Stimulated activated CD4-positive, alpha-beta T cell treated with anti-CD3 and anti-CD28 coated beads, Interleukin-4, amount 100 ng/mL, for 1 hour (primary cell): Measurements from ENCODE around the gene DNAH2.
A peak's percentile ranks its signal among the peaks of the same experiment; 100 is the strongest.

Experiments
- DNase-seq: peaks from one replicate; pipeline ENCODE4 v3.0.0-alpha.2; 2020

The DNAH2 gene

DNA sequence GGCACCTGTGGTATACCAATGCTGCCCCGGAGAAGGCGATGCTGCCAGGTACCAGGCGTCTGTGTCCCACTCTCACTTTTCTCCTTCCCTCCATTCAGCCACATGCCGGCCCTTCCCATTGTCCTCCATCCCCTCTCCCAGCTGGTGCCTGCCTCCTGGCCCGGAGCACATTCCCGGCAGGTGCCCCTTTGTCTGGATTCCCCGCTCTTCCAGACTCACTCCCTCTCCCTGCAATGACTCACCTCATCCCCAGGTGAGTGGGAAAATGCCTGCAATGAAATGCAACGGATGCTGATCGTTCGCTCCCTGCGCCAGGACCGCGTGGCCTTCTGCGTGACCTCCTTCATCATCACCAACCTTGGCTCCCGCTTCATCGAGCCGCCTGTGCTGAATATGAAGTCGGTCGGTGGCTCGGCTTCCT is 106.0 kb downstream of the DNAH2 start:
- DNase-seq = no peak

DNA sequence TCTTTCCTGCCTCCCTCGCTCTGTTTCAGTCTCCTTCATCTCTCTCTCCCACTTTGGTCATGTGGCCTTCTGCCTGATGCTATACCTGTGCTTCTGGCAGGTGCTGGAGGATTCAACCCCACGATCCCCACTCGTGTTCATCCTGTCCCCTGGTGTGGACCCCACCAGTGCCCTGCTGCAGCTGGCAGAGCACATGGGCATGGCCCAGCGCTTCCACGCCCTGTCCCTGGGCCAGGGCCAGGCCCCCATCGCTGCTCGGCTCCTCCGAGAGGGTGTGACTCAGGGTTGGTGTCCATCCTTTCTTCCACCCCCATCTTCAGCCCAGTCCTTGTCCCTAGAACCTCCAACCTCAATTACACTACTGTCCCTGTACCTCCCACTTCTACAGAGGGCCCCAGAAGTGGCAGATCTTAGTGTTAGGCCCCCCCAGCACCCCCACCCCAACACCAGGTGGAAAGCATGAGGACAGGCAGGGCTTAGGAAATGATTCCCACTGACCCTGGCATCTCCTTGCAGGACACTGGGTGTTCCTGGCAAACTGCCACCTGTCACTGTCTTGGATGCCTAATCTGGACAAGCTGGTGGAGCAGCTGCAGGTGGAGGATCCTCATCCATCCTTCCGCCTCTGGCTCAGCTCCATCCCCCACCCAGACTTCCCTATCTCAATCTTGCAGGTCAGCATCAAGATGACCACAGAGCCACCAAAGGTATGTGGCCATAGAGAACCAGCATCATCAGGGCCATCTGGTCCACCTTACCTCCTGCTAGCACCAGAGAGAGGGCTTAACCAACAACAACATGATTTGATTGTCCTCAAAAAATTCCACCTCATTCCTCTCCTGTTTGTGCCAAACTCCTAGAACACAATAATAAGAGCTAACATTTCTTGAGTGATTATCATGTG is 106.7 kb downstream of the DNAH2 start:
- DNase-seq = no peak

DNA sequence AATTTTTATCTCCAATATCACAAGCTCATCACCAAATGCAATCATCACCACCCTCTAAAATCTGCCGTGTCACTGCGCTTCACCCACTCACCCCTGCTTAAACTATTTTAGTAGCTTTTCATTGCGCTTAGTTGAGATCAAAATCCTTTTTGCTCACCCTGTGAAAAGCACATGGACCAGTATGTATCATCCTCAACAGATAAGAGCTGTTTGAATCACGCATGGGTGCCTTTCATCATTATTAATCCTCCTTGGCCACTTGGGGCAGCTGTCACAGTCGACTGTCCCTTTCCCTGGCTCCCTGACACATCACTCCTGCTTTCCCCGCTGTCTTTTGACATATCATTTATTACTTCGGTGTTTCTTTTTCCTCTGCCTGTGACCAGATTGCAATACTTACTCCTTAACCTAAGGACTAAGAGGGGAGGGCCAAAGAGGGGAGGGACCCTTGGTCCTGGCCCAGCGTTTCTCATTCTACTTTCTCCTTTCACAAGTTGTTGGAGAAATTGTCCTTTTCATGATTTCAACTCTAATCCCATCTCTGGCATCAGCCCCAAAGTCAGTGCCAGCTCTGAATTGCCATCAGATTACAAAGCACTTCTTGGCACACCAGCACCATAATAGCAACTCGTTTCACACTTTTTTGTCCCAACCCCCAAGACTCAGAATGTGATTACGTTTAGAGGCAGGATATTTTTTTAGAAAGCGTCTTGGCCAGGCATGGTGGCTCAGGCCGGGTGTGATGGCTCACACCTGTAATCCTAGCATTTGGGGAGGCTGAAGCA is 107.9 kb downstream of the DNAH2 start:
- no peak for DNase-seq

DNA sequence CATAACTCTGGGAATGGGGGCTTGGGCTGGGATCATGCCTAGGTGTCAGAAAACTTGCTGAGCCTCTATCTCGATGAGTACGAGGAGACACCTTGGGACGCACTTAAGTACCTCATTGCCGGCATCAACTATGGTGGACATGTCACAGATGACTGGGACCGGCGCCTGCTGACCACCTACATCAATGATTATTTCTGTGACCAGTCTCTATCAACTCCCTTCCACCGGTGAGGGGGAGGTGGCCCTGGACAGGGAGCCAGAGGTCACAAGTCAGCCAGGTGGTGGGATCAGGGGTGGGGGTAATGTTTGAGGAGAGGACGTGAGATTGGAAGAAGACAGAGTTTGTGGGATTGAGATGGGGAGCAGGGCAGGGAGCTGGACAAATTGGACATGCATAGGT is 113.1 kb downstream of the DNAH2 start:
- no peak for DNase-seq

DNA sequence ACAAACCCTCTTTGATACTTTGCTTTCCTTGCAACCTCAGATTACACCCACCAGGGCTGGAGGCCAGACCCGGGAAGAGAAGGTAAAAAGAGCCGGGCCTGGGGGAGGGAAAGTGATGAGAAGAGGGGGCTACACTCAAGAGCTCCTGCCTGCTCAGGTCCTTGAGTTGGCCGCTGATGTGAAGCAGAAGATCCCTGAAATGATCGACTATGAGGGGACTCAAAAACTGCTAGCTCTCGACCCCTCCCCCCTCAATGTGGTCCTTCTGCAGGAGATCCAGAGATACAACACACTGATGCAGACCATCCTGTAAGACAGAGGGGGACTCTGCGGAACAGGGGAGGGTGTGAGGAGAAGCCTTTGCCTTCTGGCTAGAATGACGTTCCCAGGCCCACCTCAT is 113.7 kb downstream of the DNAH2 start:
- no peak for DNase-seq

DNA sequence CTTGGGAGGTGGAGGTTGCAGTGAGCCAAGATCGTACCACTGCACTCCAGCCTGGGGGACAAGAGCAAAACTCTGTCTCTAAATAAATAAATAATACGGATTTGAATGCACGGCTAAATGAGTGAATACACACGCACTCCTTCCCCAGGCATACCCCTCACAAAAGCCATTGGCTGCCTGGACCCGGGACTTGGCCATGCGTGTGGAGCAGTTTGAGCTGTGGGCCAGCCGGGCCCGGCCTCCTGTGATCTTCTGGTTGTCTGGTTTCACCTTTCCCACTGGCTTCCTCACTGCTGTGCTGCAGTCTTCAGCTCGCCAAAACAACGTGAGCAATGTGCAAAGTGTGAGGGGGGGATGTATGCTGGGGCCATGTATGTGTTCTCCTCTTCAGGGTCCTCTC is 114.9 kb downstream of the DNAH2 start:
- DNase-seq = no peak

DNA sequence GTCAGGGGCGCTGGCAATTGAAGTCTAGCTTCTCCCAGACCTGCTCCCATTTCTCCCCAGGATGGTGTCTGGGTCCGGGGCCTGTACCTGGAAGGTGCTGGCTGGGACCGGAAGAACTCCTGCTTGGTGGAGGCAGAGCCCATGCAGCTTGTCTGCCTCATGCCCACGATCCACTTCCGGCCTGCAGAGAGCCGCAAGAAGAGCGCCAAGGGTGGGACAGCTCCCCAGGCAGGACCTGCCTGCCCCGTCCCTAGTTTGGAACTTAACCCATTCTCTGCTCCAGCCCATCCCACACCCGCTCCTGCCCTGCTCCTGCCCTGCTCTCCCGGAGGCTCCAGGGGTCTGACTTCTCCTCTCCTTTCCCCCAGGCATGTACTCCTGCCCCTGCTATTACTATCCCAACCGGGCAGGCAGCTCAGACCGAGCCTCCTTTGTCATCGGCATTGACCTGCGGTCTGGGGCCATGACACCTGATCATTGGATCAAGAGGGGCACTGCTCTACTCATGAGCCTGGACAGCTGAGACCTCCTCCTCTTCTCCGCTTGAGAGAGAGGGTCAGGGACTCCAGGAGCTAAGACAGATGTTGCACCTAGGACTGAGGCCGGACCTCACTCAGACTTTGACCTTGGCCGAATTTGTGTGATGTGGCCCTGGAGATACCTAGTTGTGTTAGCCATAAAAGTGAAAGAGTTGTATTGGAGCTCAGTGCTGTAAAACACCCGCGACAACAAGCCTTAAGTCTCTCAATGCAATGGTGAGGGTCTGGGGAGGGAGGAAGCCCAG is 115.7 kb downstream of the DNAH2 start:
- no peak for DNase-seq

DNA sequence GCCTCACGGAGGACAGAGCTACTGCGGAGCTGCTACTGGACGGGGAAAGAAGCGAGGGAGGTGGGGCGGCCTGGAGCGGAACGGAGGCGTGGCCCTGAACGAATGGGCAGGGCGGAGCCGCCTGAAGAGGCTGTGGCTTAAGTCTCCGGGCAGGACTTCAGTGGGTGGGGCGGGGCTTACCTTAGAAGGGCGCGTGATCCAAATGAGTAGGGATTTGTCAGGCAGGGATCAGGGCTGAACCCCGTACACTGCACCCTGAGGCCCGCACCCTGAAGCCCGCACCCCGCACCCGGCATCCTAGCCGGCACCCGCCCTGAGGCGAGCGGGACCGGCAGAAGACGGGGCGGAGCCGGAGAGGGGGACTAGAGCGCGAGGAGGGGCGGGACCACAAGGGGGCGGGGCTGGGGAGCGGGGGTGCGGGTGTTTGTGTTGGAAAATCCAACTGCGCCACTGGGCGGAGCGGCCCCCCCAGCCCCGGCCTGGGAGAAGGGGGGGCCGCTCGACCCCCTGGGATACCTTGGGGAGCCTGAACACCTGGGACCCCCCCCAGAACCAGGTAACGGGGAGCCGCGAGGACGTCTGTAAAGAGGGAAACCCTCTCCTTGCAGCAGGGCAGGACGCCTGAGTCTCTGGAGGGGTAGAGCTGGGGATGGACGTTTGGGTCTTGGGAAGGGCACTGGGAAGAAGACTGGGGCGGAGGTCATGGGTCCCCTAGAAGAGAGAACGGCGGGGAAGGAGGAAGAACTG is 116.4 kb downstream of the DNAH2 start, which contains the start of gene KDM6B:
KDM6B (plus strand) TSS at position 423 of the 747 bp plus-strand sequence. CDS start 11,338 bp downstream, outside the sequence.
- DNase-seq = peak; percentile 85

DNA sequence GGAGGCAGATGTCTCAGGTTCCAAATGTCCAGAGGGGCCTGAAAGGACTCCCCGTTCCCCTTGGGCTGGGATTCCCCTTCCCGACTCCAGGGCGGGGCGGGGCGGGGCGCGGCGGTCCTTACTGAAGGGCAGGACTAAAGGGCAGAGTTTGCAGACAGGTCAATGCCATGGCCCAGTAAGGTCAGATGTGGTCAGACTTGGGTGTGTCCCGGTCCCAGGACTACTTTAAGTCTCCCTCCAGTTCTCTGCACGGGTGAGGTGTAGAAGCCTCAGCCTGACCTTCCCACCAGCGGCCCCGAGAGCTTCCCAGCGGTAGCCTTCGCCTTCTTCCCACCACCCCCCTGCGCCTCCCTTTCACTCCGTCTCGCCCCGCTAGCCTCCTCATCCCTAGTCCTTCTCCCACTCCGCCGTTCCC is 117.0 kb downstream of the DNAH2 start:
- peak; percentile 46 for DNase-seq

DNA sequence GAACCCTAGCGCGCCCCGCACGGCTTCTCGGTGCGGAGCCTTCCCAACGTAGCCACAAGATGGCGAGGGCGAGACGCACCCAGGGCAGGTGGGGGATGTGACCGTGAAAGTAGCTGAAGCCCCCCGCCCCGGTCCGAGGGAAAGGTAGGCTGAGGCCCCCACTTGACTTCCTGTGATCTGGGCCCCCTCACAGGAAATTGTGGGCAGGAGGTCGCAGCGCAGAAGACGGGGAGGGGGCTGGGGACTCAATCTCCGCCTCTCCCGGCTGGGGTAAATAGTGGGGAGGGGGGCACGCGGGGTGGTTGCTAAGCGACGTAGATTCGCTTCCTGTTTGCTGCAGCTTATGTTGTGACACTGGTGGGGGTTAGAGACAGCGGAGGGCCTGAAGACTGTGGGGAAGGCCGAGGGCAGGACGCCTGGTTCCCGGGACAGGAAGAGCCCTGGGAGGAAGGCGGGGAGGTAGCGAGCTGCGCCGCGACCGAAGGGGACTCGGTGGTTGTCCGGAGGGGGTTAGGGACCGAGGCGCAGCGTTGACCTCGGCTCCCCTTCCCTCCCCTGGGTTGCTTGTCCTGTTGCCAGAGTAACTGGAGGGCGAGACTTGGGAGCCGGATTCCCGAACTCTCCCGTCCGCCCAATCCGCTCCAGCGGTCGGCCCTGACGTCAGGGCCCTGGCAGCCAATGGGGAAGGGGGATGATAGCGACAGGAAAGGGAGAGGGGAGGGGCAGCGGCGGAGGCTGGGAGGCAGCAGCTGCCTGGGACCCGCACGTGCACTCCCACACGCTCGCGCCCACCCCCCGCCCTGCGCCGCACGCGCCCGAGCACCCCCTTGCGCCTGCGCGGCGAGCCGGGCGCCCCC is 117.6 kb downstream of the DNAH2 start:
- peak; percentile 89 for DNase-seq

DNA sequence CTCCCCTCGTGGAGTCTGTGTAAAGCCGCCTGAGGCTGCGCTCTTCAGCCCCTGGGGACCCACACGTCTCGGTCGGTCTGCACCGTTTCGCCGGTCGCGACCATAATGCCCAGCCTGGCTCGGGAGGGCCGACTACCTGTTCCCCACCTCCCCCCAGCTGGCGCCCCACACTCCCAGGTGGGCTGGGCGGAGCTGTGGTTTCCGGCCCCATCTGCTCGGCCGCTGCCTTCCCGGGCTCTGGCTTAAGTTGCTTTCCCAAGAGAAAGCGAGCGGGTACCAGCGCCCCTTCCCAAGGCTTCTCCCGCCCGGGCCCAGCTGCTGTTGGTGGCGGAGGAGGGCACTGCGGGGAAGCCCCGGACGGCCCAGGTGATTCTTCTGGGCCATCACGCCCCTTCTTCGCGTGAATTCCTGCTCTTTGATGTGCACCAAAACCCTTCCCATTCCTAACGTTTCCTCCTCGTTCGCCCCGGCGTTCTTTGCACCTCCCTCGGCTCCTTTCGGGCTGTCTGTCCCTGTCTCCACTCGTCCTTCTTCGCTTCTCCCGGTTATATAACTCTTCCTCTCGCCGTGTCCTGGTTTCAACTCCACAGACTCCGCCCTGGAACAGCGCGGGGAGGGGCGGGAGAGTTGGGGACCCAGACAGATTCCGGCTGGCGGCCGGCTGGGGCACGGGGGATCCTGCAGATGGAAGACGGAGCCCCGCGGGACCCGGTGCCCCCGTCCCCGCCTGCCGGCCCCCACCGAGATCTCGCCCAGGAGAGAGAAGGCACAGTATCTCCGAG is 118.5 kb downstream of the DNAH2 start:
- DNase-seq = peak; percentile 50

DNA sequence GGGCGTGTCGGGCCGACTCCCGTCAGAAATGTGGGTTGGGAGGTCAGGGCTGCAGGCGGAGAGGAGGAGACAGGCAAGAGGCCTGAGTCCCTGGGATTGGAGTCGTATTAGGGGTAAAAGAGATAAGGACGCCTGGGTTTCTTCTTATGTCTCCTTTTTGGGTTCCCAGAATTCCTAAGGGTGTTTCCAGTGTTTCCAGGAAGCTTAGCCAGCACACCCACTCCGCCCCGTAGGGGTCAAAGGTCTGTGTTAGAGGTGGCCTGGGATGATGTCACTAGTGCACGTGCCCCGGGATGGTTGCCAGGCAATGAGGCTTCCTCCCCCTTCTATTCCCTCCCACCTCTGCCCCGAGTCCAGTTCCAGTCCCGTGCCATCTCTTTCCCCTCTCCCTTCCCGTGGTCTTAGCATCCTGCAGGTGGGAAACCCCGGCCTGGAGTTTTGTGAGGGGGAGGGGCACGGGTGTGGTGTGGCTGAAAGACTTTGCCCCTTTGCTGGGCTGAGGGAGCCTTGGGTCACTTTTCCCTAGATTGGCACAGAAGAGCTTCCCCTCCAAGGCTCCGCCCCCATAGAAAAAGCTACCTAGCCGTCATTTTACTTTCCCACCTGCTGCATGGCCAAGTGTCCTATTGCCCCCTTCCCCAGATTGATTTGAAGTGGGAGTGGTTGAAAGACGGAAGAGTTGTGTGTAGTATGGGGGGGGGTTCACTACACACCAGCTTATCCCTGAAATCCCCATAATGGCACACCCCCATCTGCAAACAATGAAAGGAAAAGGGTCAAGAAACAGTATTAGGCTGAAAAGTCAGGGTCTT is 119.3 kb downstream of the DNAH2 start:
- DNase-seq = peak; percentile 72

DNA sequence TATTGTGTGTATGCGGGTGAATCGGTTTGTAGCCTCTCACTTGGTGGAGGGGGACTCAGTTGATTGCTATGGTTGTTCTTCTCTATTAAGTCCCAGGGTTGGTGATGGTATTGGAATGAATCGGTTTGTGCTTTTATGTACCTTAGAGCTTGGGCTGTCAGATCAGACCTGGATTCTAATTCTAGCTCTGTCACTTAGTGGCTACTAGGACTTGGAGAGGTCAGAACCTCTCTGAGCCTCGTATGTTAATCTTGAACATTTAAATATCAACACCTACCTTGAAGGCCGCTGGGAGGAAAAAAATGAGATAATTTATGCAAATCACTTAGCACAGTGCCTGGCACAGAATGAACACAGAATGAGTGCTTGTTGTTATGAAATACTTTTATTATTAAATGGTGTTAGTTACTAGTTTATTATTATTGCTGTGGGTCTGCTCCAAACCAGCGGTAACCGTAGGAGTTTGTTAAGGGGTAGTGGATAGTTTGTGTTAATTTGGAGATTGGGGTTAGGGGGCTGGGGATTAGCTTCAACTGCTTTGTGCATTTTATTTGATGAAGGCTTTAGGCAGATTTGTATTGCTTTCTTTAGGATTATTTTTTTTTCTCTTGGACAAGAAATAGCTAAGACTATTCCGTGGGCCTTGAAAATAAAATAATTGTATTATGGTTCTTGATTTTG is 120.0 kb downstream of the DNAH2 start:
- DNase-seq = no peak

DNA sequence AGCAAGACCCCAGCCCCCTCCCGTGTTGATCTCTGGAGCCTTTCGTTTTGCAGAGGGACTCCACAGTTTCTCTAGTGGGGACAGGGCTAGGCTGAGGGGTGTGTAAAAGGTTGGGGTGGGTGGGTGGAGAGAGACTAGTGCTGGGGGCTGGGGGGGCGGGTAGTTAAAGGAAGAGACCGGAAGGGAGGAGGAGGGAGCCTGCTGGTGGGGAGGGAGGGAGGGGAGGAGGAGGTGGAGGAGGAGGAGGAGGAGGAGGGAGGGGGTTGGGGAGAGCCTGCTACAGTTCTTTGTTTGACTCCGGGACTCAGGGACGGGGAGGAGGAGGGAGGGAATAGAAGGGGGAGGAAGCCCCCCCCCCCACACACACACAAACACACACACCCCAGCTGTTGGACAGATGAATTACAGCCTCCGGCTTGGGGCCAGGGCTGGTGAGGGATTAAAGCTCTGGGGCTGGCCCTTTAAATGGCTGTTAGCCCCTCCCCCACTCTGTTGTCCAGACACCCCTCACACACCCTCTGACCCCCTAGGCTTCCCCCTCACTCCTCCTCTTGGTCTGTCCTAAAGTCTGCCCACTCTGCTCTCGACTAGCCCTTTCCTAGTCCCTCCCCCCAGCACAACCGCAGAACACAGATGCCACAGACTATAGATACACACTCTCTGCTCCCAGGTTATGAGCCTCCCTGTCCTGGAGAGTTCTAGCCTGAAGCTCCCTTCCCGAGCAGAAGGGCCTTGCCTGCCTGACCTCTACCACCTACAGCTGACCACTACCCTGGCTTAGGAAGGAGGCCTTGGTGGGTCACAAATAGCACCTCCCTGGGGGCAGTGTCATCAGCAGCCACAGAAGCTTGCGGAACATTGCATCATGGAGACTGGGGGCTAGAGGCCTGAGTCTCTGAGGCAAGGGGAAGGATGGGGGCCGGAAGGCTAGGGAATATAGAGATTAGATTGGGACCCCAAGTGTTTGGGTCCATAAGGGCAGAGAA is 120.8 kb downstream of the DNAH2 start:
- no peak for DNase-seq

DNA sequence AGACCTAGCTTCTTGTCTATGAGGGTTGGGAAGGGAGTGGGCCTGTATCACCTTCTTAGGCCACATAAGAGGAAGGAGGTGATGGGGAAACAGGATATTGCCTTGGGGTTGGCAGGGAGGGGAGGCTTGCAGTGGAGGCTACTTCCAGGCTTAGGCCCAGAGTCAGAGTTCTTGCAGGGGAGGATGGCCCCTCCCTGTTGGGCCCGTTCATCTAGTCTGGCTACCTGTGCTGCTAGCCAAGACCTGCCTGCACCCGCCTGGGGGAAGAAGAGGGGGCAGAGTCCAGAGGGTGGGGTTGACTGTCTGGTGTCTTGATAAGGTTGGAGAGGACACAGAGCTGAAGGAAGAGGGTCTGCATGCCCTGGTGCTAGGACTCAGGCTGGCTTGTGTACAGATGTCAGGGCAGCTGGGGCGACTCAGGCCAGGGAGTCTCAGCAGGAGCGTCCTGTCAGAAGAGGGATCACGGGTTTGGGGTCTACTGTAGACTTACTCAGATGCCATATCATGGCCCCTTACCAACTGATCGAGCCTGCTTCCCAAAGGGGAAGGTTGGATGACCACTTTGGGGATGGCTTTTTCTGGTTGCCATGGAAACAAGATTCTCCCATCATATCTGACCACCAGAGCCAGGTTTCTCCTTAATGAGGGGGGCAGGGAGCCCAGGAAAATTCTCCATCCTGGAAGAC is 121.8 kb downstream of the DNAH2 start:
- DNase-seq = no peak

DNA sequence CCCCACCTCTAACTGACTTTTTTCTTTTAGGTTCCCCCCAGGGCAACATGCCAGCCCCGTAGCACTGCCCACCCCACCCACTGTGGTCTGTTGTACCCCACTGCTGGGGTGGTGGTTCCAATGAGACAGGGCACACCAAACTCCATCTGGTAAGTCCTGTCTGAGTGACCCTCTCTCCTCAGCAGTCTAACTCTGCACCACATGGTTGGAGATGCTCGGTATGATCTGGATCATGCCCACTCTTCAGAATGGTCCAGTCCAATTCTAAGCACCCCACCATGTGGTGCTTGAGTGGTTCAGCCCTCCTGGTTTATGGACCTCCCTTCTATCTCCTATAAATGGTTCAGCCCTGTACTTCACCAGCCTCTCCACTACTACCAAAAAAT is 122.3 kb downstream of the DNAH2 start:
- no peak for DNase-seq

DNA sequence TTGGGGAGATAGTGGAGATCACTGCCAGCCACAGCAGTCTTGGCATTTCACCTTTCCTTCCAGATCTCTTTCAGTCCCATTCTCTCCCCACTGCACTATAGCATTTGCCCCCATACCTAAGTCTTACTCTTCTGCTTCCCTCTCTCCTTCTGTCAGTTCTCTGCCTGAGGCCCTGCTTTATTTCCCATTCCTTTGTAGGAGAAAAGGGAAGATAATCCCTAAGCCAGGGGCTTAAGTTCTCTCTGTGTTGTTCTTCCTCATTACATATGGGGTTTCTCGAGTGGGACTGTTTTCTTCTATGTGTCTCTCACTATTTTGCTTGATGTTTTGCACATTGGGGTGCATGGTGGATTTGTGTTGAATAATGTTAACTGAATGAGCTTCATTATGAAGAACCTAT is 122.9 kb downstream of the DNAH2 start:
- DNase-seq = no peak
